Mesothelial cell of epicardium (in vitro differentiated cells): ENCODE data around the gene JMJD1C. TPM values are rescaled to one million over a fixed set of nuclear protein-coding genes. Genes with fewer than 3 reads are reported as not detected.
A peak's percentile ranks its signal among the peaks of the same experiment; 100 is the strongest.

Experiments
- DNase-seq, 2 experiments: peaks; one replicate each; pipeline ENCODE4 v3.0.0; 2021; ENCODE audit warnings: low spot score in 2 of 2; ENCODE audit not compliant: unreplicated experiment in 2 of 2
- H3K27ac Mint-ChIP-seq: 2 replicates; pipeline ENCODE4 v1.8.0; 2021; ENCODE audit warnings: mixed read lengths
- H3K27me3 Mint-ChIP-seq: 2 replicates; pipeline ENCODE4 v1.8.0; 2021; ENCODE audit warnings: low read depth, mixed read lengths
- H3K36me3 Mint-ChIP-seq: 2 replicates; pipeline ENCODE4 v1.8.0; 2021; ENCODE audit warnings: mixed read lengths
- H3K4me1 Mint-ChIP-seq: 2 replicates; pipeline ENCODE4 v1.8.0; 2021; ENCODE audit warnings: mixed read lengths
- H3K4me3 Mint-ChIP-seq: 2 replicates; pipeline ENCODE4 v1.8.0; 2021; ENCODE audit warnings: mild to moderate bottlenecking, moderate library complexity, mixed read lengths
- H3K9me3 Mint-ChIP-seq: 2 replicates; pipeline ENCODE4 v1.8.0; 2021; ENCODE audit warnings: mixed read lengths
- total RNA-seq: library from RNA; stranded (reverse); gene quantifications from 3 replicates; pipeline ENCODE4 v1.2.1, GENCODE V29; 2021
- TF ChIP-seq, protein P1 (sequence below): fragments of 200-600 bp; sonication (generic); IDR thresholded peaks from one replicate; pipeline ENCODE4 v1.5.0; 2021; ENCODE audit warnings: antibody characterized with exemption; ENCODE audit not compliant: unreplicated experiment

Gene JMJD1C
- total RNA-seq, 1 donor from 2014 or later, result 112 TPM

DNA sequence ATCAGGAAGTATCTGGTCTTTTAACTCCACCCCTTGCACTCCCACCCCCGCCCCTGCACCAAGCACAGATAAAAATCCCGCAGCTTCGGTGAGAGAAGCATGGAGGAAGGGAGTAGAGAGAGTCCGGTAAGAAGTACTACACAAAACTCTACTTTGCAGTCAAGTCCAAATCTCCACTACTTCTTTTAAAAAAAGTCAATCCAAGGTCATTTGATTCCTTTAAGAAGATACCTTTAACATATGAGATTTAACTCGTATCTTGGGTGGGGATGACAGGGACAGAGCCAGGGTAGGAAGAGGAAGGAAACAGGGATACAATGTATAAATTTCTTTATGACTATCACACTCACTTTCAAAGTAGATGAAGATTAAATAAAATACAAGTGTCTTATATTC, 200.6 kb downstream of the JMJD1C start:
- no peak for DNase-seq

DNA sequence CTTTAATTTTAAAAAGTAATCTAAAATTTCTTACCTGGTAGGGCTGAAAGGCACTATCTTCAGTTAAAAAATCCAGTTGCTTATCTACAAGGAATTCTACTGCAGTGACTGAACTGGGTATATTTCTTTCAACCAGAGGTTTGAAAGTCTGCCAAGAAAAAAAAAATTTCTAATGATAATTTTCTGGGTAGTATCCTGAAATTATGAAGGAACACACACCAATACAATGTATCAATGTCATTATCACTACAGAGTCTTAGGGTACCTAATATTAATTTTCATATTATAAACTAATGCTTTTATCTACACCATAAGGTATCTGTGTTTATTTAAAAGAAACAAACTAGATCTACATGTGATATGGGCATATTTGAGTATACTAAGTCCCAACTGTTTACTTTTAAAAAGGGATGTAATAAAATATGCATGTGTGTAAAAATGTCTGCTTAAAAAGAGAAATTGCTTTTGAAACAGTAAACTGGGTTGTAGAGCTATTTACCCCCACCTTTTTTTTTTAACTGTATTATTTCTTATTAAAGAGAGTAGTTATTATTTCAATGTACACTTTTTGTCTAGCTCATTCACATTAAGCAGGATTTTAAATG, 201.1 kb downstream of the JMJD1C start:
- Mint-ChIP-seq H3K9me3 (no peaks in the 10 kb centered on the region), H3K36me3 (peaks cover 17% of the 10 kb centered on the region), H3K4me1 (peaks cover 33% of the 10 kb centered on the region), H3K4me3 (peak overlapping the region; percentile 85), H3K27me3 (no peaks in the 10 kb centered on the region), H3K27ac (peak overlapping the region; percentile 99)
- no peak for DNase-seq
- TF ChIP-seq, protein P1, sequence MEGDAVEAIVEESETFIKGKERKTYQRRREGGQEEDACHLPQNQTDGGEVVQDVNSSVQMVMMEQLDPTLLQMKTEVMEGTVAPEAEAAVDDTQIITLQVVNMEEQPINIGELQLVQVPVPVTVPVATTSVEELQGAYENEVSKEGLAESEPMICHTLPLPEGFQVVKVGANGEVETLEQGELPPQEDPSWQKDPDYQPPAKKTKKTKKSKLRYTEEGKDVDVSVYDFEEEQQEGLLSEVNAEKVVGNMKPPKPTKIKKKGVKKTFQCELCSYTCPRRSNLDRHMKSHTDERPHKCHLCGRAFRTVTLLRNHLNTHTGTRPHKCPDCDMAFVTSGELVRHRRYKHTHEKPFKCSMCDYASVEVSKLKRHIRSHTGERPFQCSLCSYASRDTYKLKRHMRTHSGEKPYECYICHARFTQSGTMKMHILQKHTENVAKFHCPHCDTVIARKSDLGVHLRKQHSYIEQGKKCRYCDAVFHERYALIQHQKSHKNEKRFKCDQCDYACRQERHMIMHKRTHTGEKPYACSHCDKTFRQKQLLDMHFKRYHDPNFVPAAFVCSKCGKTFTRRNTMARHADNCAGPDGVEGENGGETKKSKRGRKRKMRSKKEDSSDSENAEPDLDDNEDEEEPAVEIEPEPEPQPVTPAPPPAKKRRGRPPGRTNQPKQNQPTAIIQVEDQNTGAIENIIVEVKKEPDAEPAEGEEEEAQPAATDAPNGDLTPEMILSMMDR, result no peak

More for the DNA sequence above, 200.6 kb downstream of the JMJD1C start:
- no peaks in the 10 kb centered on the region for H3K9me3 Mint-ChIP-seq
- peak overlapping the region; percentile 85 for H3K4me3 Mint-ChIP-seq
- TF ChIP-seq, protein P1, result no peak
- H3K27me3 Mint-ChIP-seq, result no peaks in the 10 kb centered on the region
- peaks cover 16% of the 10 kb centered on the region for H3K36me3 Mint-ChIP-seq
- peak overlapping the region; percentile 99 for H3K27ac Mint-ChIP-seq
- H3K4me1 Mint-ChIP-seq, result peaks cover 33% of the 10 kb centered on the region

- H3K4me1 Mint-ChIP-seq, result peaks cover 46% of the 10 kb centered on the region
- H3K4me3 Mint-ChIP-seq, result no peak overlapping the region
- H3K27me3 Mint-ChIP-seq, result no peaks in the 10 kb centered on the region
- DNase-seq, result no peak
- TF ChIP-seq, protein P1, result no peak
- no peaks in the 10 kb centered on the region for H3K9me3 Mint-ChIP-seq
- H3K27ac Mint-ChIP-seq, result peak overlapping the region; percentile 76
- H3K36me3 Mint-ChIP-seq, result peaks cover 17% of the 10 kb centered on the region
These were observed 203.2 kb downstream of the JMJD1C start for GRCh38 chr10:63262430-63263073.

- TF ChIP-seq, protein P1, result no peak
- Mint-ChIP-seq H3K36me3 (peaks cover 19% of the 10 kb centered on the region), H3K4me1 (peaks cover 42% of the 10 kb centered on the region), H3K27ac (peak overlapping the region; percentile 50), H3K4me3 (no peak overlapping the region), H3K9me3 (no peaks in the 10 kb centered on the region), H3K27me3 (no peaks in the 10 kb centered on the region)
- DNase-seq, result no peak
These were observed 204.3 kb downstream of the JMJD1C start for GRCh38 chr10:63261496-63261895.

- Mint-ChIP-seq H3K27ac (peak overlapping the region; percentile 33), H3K4me1 (peaks cover 43% of the 10 kb centered on the region), H3K9me3 (no peaks in the 10 kb centered on the region), H3K36me3 (peaks cover 20% of the 10 kb centered on the region), H3K4me3 (no peak overlapping the region), H3K27me3 (no peaks in the 10 kb centered on the region)
- DNase-seq, result no peak
- TF ChIP-seq, protein P1, result no peak
These were observed 204.9 kb downstream of the JMJD1C start for GRCh38 chr10:63260860-63261251.
